T-helper 1 cell (primary cell): ENCODE measurements around the gene GOLGA6L9.
"Not testable (repeated sequence)": the region's sequence is repeated elsewhere in the genome, so short reads cannot be mapped to it uniquely, and the experiment has no call there.

Experiments used
- DNase-seq, 5 donors: peaks; one replicate each; pipeline ENCODE4 v3.0.0-alpha.2; 2012 to 2020
- total RNA-seq, 4 donors: gene quantifications; one replicate each; lab custom pipeline; 2026; lab: John Stamatoyannopoulos, UW

GOLGA6L9 gene, protein sequence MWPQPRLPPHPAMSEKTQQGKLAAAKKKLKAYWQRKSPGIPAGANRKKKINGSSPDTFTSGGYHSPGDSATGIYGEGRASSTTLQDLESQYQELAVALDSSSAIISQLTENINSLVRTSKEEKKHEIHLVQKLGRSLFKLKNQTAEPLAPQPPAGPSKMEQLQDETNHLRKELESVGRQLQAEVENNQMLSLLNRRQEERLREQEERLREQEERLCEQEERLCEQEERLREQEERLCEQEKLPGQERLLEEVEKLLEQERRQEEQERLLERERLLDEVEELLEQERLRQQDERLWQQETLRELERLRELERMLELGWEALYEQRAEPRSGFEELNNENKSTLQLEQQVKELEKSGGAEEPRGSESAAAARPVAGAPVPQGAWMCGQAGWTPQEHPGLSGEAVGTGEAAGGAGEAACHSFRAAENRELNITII
- total RNA-seq = 3.8 to 6.6 (median 4.3) reads per million in 4 donors

DNA sequence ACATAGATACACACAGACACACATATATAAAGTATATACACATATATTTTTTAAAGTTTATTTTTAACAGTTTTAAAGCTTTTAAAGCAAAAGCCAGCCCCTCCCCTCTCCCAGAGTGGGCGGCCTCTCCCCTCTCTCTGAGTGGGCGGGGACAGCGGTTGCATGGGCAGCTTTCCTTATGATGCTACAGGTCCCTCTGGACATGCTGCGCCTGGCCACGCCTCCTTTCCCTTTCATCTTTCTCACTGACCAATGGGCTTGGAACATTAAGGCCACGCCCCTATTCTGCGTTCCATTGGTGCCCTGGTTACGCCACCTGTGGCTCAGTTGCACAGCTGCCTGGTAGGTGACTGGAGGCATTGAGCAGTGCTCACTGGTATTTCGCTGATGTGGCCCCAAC lies at the start of gene GOLGA6L9:
TSS of gene GOLGA6L9 (plus strand) at position 124 of the 400 bp plus-strand sequence. CDS start at position 388, 264 bp downstream.
- DNase-seq = not testable (repeated sequence)

DNA sequence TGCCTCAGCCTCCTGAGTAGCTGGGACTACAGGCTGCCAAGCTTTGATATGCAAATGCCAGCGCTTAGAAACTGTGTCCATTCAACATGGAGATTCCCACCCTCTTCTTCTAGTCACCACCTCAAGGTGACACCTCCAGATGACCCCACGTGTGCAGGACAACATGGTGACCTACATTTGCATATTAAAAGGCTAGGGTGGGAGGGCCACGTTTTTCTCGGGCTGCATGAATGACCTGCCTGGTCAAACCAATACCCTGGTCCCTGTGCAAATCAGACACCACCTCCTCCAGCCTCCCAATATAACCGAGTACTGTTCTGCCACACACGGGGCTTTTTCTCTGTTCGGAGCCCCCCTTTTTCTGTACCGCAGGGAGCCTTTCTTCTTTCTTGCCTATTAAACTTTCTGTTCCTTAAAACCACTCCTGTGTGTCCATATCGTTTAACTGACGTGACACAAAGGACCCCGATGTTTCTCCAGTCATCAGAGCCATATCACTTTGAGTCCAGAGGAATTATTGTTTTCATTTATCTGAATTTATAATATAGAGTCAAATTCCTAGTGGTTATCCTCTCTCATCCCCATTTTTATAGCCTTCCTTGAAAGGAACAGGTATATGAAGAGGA lies 48.2 kb upstream of the GOLGA6L9 start:
- DNase-seq = not testable (repeated sequence)

DNA sequence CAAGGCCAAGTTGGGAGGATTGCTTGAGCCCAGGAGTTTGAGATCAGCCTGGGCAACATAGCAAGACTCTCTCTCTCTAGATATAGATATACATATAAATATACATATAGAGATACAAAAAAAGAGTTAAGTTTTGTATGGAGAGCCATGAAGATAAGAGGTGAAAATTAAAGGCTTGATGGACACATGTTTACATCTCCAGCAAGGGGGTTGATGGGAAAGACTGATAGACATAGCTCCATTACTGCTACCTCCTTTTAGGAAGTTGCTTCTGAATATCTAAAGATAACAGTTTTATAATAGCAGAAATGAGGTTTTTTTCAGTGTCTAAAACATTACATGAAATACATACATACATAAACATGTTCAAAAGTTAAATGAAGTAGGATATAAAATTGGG lies 42.4 kb upstream of the GOLGA6L9 start:
- DNase-seq = not testable (repeated sequence)

DNA sequence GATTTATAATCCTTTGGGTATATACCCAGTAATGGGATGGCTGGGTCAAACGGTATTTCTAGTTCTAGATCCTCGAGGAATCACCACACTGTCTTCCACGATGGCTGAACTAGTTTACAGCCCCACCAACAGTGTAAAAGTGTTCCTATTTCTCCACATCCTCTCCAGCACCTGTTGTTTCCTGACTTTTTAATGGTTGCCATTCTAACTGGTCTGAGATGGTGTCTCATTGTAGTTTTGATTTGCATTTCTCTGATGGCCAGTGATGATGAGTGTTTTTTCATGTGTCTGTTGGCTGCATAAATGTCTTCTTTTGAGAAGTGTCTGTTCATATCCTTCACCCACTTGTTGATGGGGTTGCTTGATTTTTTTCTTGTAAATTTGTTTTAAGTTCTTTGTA lies 39.5 kb upstream of the GOLGA6L9 start:
- not testable (repeated sequence) for DNase-seq

DNA sequence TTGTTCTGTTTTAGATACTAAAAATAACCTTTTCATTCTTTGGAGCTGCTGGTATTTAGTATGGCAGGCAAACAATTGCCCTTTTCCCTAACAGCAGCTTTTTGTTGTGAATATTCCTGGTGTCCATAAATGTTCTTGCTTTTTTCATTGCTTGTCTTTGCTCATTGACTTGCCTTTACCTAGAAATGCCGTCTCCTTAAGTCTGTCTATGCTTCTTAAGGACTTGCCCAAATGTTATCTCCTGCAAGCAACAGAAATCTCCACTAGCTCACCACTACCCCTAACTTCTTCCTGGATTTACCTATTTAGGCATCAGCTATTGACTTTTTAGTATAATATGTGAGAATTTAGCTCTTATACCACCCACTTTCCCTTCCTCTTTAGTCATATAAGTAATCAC lies 37.5 kb upstream of the GOLGA6L9 start:
- DNase-seq = not testable (repeated sequence)

DNA sequence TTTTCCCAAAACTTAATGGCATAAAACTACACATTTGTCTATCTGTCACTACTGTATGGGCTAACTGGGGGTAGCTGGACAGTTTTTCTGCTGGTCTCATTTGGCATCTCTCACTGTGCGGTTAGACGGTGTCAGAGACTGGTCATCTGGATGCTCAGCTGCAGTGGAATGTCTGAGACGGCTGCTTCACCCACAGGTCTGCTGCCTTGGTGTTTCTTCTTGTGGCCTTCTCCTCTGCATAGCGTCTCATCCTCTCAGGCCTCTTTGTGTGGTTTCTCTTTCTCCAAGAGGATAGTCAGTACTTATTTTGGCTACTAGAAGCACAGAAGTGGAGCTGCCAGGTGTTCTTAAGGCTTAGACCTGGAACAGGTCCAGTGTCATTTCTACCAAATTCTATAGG lies 35.9 kb upstream of the GOLGA6L9 start:
- no peak for DNase-seq

DNA sequence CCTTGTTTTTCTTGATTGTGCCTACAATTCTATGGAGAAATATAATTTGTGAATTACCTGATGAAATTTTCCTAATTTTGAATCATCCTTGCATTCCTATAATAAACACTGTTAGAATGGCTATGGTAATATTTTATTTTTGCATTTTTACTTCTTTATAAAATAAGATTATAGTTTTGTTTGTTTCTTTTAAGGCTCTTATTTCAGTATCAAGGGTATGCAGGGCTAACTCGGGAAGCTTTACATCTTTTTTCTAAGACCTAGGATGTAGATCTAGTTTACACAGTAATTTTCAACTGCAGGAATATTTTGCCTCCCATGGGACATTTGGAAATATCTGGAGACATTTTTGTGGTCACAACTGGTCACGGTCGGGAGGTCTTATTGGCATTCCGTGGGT lies 33.8 kb upstream of the GOLGA6L9 start:
- not testable (repeated sequence) for DNase-seq

DNA sequence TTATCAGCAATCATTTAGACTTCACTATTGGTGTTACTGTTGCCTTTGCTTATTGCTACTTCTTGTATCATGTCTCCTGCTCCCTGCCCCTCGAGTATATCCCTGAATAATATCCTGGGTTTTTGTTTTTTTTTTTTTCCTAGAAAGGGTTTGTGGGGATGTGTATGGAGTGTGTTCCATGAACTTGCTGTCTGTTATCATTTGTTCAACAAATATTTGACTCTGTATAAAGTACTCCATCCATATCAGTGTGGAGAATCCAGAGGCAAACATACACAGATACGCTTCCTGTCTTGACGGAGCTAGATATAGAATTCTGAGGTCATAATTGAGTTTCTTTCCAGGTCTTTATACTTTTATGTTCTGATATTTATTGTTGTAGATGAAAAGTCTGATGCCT lies 31.8 kb upstream of the GOLGA6L9 start:
- no peak for DNase-seq

DNA sequence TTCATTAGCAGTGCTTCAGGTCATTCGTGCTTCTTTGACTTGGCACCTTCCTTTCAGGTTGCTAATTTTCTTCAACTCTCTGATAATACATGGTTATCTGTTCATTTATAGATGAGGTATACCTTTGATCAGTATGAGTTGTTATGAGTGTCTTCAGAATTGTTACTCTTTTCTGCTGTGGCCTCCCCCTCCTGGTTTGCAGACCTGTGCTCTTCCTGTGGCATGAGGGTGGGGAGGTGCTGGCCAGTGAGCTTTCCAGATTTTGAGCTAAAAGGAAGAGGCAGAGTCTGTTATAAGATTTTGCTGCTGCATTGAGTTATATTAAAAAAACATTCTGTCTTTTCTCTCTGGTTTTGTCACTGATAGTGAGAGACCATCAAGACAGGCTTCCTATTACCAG lies 30.8 kb upstream of the GOLGA6L9 start:
- no peak for DNase-seq

DNA sequence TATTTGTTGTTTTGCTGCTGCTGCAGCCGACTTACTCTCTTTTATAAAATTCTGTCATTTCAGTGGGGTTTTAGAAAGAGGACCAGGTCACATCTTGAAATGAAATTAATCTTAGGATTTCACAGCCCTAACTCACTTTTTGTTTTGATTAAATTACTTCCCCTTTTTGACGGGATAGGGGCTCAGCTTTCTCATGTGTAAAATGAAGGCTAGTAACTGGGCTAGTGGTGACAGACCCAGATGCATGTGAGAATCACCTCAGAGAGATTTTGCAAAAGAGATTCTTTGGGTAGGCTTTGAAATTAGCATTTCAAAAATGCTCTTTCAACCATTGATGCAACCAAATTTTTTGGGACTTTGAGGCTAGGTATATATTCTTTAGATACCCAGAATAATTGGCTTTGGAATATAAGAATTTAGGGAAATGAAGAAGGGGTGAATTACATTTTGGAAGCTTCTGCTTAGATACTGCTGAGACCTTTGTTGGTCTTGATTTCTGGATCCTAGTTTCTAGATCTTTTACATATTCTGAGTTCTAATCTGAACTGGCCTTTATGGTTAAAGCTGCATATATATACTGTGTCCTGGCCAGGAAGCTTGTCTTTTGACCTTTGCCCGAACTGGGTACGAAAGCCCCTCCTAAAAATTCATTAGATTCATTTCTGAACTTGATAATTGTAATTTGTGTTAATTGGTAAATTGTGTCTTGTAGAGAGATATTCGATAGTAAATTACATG lies 30.1 kb upstream of the GOLGA6L9 start:
- DNase-seq = not testable (repeated sequence)

DNA sequence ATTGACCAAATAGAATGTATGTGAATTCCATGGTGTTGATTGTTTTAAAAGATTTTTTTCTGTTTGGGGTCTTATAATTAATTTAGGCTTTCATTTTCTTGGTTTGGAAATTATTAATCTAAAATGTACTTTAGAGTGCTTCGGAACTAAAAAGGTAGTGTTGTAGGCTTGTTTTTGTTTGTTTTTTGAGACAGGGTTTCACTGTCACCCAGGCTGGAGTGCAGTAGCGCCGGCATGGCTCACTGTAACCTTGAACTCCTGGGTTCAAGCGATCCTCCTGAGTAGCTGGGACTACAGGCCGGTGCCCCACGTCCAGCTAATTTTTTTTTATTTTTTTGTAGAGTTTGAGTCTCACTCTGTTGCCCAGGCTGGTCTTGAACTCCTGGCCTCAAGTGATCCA lies 27.7 kb upstream of the GOLGA6L9 start:
- not testable (repeated sequence) for DNase-seq

DNA sequence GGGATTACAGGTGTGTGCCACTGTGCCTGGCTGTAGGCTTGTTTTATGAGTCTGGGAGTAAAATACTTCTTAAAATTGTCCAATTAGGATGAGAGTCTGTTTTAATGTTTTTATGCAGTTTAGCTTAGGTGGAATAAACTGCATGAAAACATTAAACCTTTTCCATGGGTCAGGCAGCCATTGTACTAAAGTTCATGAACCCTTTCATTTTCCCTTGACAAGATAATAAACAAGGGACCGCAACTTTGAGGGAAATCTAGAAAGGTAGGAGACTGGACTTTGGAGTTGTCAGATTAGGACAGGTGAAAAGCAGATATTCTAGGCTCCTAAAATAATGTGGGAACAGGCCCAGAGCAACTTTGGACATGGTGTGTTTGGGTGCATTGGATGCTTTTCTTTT lies 27.3 kb upstream of the GOLGA6L9 start:
- DNase-seq = not testable (repeated sequence)

DNA sequence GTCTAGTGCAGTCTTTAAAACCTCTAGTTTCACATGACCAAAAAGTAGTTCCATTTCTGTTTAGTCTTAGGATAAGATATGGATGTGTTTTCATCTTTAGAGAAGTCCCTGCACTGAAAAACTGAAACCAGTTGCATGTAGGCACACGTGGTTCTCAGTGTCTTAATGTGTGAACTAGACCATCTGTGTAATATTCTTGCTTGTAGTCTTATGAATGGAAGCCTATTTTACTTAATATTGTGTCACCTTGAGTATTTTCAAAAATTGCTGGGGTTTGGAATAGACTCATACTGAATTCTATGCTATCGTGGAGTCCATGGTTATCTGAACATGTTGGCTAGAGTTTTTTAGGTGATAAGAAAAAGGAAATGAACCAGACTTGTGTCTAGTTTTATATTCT lies 23.4 kb upstream of the GOLGA6L9 start:
- DNase-seq = not testable (repeated sequence)

DNA sequence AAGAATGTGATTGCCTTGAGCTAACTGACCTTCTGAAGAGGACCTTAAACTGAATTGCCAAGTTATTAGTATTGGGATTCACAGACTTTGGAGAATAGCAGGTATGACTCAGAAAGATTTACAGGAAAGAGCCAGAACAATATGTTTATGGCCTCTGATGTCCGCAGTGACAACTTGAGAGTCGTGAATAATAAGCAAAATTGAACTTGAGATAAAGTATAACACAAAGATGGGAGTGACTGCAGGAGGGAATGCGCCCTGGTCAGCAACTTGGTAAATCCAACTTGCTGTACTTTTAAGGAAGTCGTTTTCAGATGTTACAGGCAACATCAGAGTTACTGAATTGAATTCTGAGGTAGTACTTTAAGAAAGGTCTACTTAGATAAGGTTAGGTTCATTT lies 19.3 kb upstream of the GOLGA6L9 start:
- not testable (repeated sequence) for DNase-seq

DNA sequence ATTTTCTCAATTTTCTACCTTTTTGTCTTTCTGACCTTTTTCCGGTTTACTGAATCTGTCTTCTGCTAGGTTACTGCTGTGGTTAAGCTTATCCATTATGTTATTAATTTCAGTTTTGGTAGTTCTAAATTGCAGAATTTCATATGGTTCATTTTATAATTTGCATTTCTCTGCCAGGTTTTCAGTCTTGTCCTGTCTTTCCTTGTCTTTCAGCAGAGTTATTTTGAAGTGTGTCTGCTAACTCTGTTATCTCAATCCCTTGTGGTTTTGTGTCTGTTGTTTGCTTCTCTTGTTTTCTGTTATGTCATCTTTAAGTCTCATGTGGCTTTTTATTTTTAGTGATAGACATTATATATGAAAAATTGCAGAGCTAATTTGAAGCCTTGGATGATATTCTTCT lies 18.0 kb upstream of the GOLGA6L9 start:
- not testable (repeated sequence) for DNase-seq

DNA sequence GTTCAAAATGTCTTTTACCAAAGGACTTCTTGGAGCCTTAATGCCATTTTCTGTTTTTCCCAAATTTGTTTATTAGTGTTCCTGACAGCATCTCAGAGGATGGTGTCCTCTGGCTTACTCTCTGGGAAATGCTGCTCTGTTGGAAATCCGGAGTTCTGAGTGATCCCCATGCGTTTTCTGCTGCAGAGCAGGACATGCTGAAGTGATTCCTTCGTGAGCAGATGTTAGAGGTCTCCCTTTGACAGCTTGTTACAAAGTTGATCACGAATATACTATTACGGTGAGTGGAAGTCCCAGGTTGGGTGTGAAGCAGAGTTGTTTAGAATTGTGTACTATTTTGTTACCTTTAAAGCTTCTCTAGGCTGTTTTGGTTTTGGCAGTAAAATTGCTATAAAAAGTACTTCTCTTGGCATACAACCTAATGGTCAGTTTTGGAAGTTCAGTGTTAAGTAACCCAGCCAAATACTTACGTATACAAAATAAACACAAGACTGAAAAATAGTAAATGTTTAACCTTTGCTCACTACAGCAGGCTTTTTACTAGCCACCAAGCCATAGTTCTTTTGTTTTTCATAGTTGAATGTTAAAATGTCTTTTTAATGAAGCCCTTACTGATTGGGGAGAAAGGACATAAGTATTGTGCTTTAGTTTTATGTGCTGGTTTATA lies 15.0 kb upstream of the GOLGA6L9 start:
- DNase-seq = not testable (repeated sequence)

DNA sequence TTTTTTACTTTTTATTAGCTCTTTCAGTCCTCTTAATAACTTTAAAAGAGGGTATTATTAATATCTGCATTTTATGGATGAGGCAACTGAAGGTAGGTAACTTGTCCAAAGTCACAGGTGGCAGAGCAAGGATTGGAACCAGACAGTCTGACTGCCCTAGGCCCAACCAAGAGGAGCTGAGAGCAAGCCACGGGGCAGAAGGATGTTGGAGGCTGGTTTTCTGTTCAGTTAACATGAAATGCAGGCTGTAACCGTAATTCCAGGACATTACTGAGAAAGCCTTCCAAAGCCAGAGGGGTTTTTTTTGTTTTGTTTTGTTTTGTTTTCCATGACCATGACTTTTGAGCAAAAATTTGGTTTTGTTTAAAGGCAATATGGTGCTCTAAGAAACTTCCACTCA lies 9.1 kb upstream of the GOLGA6L9 start:
- DNase-seq = not testable (repeated sequence)

DNA sequence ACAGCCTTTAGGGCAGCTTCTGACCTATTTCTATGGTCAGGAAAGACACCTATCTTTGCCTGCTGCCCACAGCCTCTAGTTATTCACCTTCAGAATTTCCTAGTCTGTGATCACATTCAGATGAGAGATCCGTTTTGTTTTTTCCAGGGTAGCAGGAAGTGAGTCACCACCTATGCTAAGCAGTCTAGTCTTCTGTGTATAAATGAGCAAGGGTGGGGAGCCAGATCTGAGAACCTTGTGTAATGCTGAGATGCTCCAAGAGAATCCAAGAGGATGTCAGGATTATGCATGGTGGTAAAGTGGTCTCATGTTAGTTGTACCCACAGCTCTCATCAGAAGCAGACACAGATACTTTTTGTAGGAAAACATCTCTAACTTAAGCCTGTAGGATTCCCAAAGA lies 8.7 kb upstream of the GOLGA6L9 start:
- not testable (repeated sequence) for DNase-seq

DNA sequence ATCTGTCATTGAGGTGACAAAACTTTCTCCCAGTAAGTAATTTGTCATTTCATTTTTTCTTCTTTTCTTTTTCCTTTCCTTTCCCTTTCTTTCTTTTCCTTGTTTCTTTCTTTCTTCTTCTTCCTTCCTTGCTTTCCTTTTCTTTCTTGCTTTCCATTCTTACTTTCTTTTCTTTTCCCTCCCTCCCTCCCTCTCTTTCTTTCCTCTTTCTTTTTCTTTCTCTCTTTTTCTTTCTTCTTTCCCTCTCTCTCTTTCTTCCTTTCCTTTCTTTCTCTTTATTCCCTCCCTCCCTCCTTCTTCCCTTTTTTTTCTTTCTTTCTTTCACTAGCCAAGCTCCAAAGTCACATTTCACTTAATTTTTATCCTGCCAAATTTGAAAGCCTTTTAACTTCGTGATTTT lies 2.5 kb upstream of the GOLGA6L9 start:
- not testable (repeated sequence) for DNase-seq

DNA sequence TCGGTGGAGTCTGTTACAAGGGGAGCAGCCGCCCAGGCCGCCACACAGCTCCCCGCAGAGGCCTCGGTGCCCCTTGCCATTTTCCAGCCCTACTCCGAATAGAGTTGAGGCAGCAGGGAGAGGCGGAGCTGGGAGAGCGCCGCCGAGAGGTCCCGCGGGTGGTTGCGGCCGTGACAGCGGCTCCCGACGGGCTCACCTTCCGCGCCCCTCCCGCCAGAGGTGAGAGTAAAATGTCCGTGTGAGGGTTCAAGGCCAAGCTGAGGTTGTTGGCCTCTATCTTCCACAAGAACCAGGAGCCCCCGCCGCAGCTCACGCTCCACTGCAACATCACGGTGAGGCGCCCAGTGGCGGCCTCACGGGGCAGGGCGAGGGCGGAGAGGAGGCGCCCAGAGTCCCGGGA lies 15.8 kb downstream of the GOLGA6L9 start:
- DNase-seq = peak in 4 of 5 donors; percentile 7 to 15 (median 11)

DNA sequence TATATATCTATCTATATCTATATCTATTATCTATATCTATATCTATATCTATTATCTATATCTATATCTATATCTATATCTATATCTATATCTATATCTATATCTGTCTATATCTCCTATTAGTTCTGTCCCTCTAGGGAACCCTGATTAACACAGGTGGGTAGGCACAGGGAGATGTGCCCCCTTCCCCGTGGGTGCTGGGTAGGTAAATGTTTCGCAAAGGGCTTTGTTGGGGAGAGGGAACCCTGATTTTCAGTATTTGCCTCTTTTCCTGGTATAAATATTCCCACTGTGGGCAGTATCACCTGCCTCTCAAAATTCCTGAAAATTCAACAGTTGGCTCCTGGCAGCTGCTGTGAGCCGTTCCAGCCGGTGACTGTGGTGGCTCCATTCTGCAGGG lies 27.7 kb downstream of the GOLGA6L9 start:
- DNase-seq = not testable (repeated sequence)

DNA sequence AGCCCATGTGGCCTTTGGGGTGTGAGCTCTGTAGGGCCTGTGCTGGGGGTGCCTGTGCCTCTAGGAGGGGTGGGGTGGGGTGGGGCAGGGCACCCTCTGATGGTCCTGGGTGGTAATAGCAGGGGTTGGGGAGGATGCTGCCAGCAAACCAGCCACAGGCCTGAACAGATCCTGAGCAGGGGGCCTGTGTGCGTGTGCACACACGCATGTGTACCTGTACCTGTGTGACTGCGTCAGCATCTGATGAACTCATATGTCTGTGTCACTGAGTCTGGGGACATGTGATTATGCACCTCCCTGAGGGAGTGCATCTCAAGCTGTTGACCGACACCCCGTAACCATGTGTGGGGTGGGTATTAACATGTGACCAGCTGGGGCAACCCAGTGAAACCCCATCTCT lies 36.0 kb downstream of the GOLGA6L9 start:
- DNase-seq = not testable (repeated sequence)

DNA sequence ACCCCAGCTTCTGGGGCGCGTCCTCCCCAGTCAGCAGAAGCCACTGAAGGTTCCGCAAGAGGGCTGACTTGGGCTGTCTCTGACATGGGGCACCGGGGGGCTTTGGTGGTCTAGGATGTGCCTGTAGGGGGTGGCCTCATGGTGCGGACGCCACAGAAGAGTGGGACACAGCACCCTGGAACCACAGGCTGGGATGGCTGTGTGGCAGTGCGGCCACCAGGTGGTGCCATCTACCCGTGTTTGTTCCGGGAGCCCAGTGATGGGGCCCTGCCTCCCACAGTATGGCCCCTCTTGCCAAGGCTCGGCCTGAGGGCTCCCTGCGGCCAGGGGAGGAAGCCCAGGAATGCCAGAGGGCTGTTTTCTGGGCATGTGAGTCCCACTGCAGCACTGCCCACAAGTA lies 38.6 kb downstream of the GOLGA6L9 start:
- DNase-seq = peak in 1 of 5 donors; percentile 1
